SU-DHL-6 (cell line): ENCODE data around the gene SIRT7.

Source experiments
- H2AFZ ChIP-seq: fragments of 200-600 bp; sonication (generic); 2 replicates; pipeline ENCODE4 v1.6.1; 2014; ENCODE audit warnings: low read depth, mild to moderate bottlenecking, moderate library complexity, mixed read lengths, antibody characterized with exemption, low read length; ENCODE audit not compliant: severe bottlenecking
- H3F3A ChIP-seq: fragments of 200-600 bp; shearing (Covaris generic); 2 replicates; pipeline ENCODE4 v1.6.0; 2016; ENCODE audit warnings: antibody characterized with exemption, mild to moderate bottlenecking; ENCODE audit not compliant: insufficient read depth
- H3K27ac ChIP-seq: fragments of 200-600 bp; sonication (generic); 2 replicates; pipeline ENCODE4 v1.5.1; 2016; ENCODE audit warnings: low read depth, mild to moderate bottlenecking, low read length, moderate library complexity, mixed read lengths
- H3K27me3 ChIP-seq: fragments of 200-600 bp; sonication (generic), shearing (Covaris generic); 2 replicates; pipeline ENCODE4 v1.6.0; 2014; ENCODE audit warnings: mild to moderate bottlenecking, low read length
- H3K36me3 ChIP-seq: fragments of 200-600 bp; sonication (generic); 2 replicates; pipeline ENCODE4 v1.6.1; 2014; ENCODE audit warnings: mild to moderate bottlenecking, low read length, mixed read lengths
- H3K4me2 ChIP-seq: fragments of 300-600, 200-600 bp; shearing (Covaris generic), sonication (generic); 2 replicates; pipeline ENCODE4 v1.6.0; 2014; ENCODE audit warnings: low read length, low read depth, mild to moderate bottlenecking; ENCODE audit not compliant: poor library complexity, severe bottlenecking
- H3K4me3 ChIP-seq: fragments of 200-600 bp; sonication (generic); 2 replicates; pipeline ENCODE4 v1.5.1; 2014; ENCODE audit warnings: antibody characterized with exemption, low read length, mild to moderate bottlenecking, mixed read lengths; ENCODE audit not compliant: insufficient read depth, poor library complexity, severe bottlenecking
- H3K79me2 ChIP-seq: fragments of 200-600 bp; sonication (generic); 2 replicates; pipeline ENCODE4 v1.6.1; 2014; ENCODE audit warnings: mild to moderate bottlenecking, low read length, moderate library complexity; ENCODE audit not compliant: insufficient read depth
- H3K9ac ChIP-seq: fragments of 200-600 bp; sonication (generic); 2 replicates; pipeline ENCODE4 v1.7.0; 2014; ENCODE audit warnings: mild to moderate bottlenecking, low read length
- H3K9me2 ChIP-seq: fragments of 200-600 bp; sonication (generic); replicated peaks from 2 replicates; pipeline ENCODE4 v1.6.1; 2014; ENCODE audit warnings: low read length; ENCODE audit not compliant: insufficient read depth
- H3K9me3 ChIP-seq: fragments of 200-600 bp; sonication (generic); 2 replicates; pipeline ENCODE4 v1.6.1; 2014; ENCODE audit warnings: low read length, mixed read lengths; ENCODE audit not compliant: insufficient read depth
- H4K20me1 ChIP-seq: fragments of 200-600 bp; sonication (generic); 2 replicates; pipeline ENCODE4 v1.6.1; 2014; ENCODE audit warnings: low read depth, mild to moderate bottlenecking, antibody characterized with exemption, low read length, moderate library complexity, mixed read lengths
- EZH2phosphoT487 ChIP-seq: fragments of 200-600 bp; sonication (generic), shearing (Covaris generic); conservative IDR thresholded peaks from 2 replicates; pipeline ENCODE4 v1.6.1; 2018; ENCODE audit warnings: mild to moderate bottlenecking, antibody characterized with exemption, low read length, moderate library complexity, mixed read lengths
- TF ChIP-seq, protein P1 (sequence below): fragments of 200-600 bp; sonication (generic); IDR thresholded peaks from one replicate; pipeline ENCODE4 v1.5.1; 2017; ENCODE audit warnings: antibody characterized with exemption, mild to moderate bottlenecking, low read length, moderate library complexity; ENCODE audit not compliant: insufficient read depth, poor library complexity, severe bottlenecking

The SIRT7 gene

GRCh38 chr17:81904600-81905423 lies 13.2 kb downstream of the SIRT7 start:
- no peaks in the 10 kb centered on the region for H4K20me1 ChIP-seq
- H3K9ac ChIP-seq: no peak overlapping the region
- no peak for TF ChIP-seq EZH2phosphoT487
- TF ChIP-seq, protein P1, sequence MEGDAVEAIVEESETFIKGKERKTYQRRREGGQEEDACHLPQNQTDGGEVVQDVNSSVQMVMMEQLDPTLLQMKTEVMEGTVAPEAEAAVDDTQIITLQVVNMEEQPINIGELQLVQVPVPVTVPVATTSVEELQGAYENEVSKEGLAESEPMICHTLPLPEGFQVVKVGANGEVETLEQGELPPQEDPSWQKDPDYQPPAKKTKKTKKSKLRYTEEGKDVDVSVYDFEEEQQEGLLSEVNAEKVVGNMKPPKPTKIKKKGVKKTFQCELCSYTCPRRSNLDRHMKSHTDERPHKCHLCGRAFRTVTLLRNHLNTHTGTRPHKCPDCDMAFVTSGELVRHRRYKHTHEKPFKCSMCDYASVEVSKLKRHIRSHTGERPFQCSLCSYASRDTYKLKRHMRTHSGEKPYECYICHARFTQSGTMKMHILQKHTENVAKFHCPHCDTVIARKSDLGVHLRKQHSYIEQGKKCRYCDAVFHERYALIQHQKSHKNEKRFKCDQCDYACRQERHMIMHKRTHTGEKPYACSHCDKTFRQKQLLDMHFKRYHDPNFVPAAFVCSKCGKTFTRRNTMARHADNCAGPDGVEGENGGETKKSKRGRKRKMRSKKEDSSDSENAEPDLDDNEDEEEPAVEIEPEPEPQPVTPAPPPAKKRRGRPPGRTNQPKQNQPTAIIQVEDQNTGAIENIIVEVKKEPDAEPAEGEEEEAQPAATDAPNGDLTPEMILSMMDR: no peak
- no peaks in the 10 kb centered on the region for H3K9me2 ChIP-seq
- H3F3A ChIP-seq: no peaks in the 10 kb centered on the region
- H3K4me2 ChIP-seq: no peak overlapping the region
- H3K79me2 ChIP-seq: no peaks in the 10 kb centered on the region
- H3K27ac ChIP-seq: no peak overlapping the region
- H3K4me3 ChIP-seq: no peak overlapping the region
- no peaks in the 10 kb centered on the region for H3K27me3 ChIP-seq
- no peaks in the 10 kb centered on the region for H3K36me3 ChIP-seq
- H2AFZ ChIP-seq: no peak overlapping the region
- no peaks in the 10 kb centered on the region for H3K9me3 ChIP-seq

- Histone ChIP-seq H3K27ac (no peak overlapping the region), H3K9me3 (no peaks in the 10 kb centered on the region), H2AFZ (no peak overlapping the region), H3K4me2 (no peak overlapping the region), H3K9me2 (no peaks in the 10 kb centered on the region), H3K4me3 (no peak overlapping the region), H3K27me3 (no peaks in the 10 kb centered on the region), H3K9ac (no peak overlapping the region), H3K36me3 (no peaks in the 10 kb centered on the region), H3F3A (no peaks in the 10 kb centered on the region), H3K79me2 (no peaks in the 10 kb centered on the region), H4K20me1 (no peaks in the 10 kb centered on the region)
- TF ChIP-seq, protein P1: no peak
- no peak for TF ChIP-seq EZH2phosphoT487
Measured at GRCh38 chr17:81903896-81904599, 13.9 kb downstream of the SIRT7 start.

GRCh38 chr17:81903415-81903831 lies 14.6 kb downstream of the SIRT7 start:
- no peak overlapping the region for H3K27ac ChIP-seq
- H3K36me3 ChIP-seq: no peaks in the 10 kb centered on the region
- H3K4me3 ChIP-seq: no peak overlapping the region
- no peaks in the 10 kb centered on the region for H3K9me3 ChIP-seq
- H2AFZ ChIP-seq: no peak overlapping the region
- no peak for TF ChIP-seq EZH2phosphoT487
- TF ChIP-seq, protein P1: no peak
- no peaks in the 10 kb centered on the region for H3K9me2 ChIP-seq
- no peak overlapping the region for H3K9ac ChIP-seq
- H4K20me1 ChIP-seq: no peaks in the 10 kb centered on the region
- no peaks in the 10 kb centered on the region for H3F3A ChIP-seq
- H3K79me2 ChIP-seq: no peaks in the 10 kb centered on the region
- no peaks in the 10 kb centered on the region for H3K27me3 ChIP-seq
- H3K4me2 ChIP-seq: no peak overlapping the region
